HG03103 (cell line): ENCODE data around the gene LRMDA.

Experiments used
- ATAC-seq: cut with Tn5 transposase; IDR thresholded peaks from one replicate; pipeline ENCODE4 v1.9.1; 2021; ENCODE audit warnings: low read depth; ENCODE audit not compliant: unreplicated experiment

LRMDA gene

GRCh38 chr10:76252733-76253132 lies 821.3 kb downstream of the LRMDA start:
- ATAC-seq = no peak

- ATAC-seq = no peak
Observed at GRCh38 chr10:76255241-76255640, 823.8 kb downstream of the LRMDA start.

GRCh38 chr10:76257816-76258215 lies 826.4 kb downstream of the LRMDA start:
- no peak for ATAC-seq

DNA sequence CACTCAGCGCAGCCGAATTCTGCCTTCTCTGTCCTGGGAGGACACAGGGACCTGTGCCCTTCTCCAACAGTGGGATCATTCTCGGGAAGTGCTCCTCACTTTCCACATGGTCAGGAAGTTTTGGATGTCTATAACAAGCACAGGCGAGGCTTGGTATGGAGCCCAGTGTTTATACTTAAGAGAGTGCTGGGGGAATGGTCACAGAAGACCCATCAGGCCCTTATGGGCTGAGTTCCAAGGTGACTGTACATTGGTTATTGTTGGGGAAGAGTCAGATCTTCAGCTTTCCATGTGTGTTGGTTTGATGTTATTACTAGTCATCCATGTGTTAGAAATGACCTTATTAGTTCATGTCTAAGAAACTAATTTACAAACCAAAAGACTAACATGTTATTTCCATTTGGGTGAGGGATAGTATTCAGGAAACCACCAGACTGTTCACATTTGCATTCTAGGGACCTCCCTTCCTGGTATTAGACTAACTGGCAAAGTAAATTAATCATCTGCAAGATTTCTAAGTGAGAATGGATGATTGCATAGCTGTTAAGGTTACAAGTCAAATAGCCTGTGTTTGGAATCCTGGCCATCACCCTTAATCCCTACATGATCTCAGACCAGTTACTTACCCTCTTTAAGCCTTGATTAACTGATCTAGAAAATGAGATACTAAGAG lies 834.2 kb downstream of the LRMDA start:
- no peak for ATAC-seq

- ATAC-seq = no peak
Observed at GRCh38 chr10:76268530-76268929, 837.1 kb downstream of the LRMDA start.

DNA sequence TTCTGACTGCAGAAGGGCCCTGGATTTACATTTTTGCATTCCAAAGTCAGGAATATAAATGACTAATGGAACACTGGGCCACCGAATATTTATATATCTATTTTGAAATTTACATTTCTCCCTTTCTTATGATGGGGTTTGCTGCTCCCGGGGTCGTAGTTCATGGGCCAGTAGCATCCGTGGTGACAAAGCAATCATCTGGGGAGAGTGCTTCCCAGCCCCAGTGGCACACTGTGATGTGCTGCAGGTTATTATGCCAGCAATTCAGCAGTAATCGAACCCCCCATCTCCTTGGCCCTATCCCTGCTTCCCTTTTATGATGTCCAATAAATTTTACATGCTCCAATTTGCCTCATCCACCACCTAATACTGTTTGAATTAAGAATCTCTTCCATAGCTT lies 837.5 kb downstream of the LRMDA start:
- no peak for ATAC-seq

DNA sequence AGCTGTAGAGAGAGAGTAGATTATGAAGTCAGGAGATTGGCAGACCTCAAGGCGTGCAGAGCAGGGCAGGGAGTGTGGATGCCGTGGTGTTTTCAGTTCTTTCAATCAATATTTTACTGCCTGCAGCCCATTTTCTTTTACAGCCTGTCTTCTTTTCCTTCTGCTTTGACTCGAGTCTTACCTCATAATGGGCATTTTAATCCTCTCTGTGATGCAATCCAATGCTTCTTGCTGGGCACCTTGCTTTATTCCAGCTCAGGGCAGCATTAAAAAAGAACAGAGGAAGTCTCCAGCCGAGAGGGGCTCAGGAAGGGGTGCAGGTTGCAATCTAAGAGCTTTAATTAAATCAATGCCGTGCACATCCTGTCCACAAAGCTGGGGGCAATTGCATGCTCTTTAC lies 839.0 kb downstream of the LRMDA start:
- ATAC-seq = no peak

GRCh38 chr10:76274933-76275332 lies 843.5 kb downstream of the LRMDA start:
- ATAC-seq = no peak

- ATAC-seq = no peak
Observed at GRCh38 chr10:76278811-76279460, 847.5 kb downstream of the LRMDA start.

- no peak for ATAC-seq
Observed at GRCh38 chr10:76281659-76282058, 850.2 kb downstream of the LRMDA start.

- ATAC-seq = no peak
Observed at GRCh38 chr10:76282061-76283025, 850.9 kb downstream of the LRMDA start.

DNA sequence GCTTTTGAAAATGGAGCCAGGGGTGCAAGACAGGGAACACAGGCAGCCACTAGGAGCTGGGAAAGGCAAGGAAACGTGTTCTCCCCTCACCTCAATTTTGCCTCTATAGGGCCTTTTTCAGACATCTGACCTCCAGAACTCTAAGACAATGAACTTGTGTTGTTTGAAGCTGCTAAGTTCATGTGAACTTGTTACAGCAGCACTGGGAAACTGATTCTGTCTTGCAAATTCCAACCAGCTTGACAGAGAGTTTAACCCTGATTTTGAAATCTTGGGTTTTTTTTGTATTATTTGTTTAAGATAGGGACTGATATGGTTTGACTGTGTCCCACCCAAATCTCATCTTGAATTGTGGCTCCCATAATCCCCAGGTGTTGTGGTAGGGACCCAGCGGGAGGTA lies 852.9 kb downstream of the LRMDA start:
- ATAC-seq = no peak

DNA sequence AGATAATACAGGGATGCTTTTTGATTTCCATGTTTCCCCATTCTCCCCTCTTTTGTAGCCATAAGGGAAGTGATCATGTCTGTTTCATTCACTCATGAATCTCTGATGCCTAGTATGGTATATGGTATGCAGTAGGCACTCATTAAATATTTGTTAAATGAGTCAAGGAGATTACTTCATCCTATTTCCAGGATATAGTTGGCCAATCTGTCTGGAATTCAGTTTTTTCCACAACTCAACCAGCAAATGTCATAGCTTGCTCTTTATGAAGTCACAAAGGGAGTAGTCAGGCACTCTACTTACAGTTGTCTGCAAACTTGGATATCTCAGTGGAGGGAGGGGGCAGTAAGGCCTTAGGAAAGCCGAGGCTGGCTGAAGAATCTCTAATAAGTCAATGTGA lies 853.6 kb downstream of the LRMDA start:
- no peak for ATAC-seq

GRCh38 chr10:76285515-76285914 lies 854.1 kb downstream of the LRMDA start:
- no peak for ATAC-seq

DNA sequence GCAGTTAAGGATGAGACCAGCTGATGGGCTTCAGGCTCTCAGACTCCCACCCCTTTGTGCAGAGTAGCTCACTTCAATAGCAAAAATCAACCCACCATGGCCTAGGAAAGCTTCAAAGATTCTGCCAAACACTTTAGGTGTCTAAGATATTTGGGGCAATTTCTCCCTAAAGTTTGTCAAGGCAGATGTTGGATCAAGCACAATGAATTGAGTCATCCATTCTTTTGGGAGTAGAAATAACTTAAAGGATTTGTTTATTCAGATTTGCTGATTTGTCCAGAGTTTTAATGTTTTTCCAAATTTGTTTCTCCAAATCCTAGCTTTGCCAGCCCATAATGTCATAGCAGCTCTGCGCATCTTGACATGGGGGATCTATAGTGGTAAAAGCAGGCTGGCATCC lies 855.1 kb downstream of the LRMDA start:
- ATAC-seq = no peak

DNA sequence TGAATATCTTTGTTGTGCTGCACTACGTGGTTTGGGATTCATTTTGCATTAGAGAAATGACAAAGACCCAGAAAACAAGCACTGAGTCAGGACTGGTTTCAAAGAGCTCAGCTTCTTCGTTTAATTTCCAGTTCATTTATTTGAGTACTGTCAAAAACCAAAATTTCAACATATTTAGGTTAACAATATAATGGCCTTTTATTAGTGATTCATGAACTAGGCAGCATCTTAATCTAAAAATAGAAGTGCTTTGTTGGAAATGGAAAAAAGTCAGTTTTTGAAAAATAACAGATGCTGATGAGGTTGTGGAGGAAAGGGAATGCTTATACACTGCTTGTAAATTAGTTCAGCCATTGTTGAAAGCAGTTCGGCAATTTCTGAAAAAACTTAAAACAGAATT lies 856.4 kb downstream of the LRMDA start:
- no peak for ATAC-seq

DNA sequence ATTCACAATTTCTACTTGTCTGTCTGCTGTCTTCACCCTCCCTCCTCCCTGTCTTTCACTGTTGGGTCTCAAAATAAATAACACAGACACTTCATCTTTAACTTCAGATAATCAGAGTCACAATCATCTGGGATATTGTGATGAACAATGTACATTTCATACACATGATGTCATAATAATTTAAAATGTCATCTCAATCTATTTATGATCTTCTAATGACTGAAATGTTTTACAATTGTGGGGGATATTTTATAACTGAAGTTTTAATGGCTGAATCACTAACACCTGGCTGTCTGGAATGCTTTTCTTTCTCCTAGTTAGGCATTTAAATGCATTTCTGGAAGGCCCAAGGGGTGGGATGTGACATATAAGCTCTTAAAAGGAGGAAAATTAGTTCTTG lies 859.8 kb downstream of the LRMDA start:
- ATAC-seq = no peak

DNA sequence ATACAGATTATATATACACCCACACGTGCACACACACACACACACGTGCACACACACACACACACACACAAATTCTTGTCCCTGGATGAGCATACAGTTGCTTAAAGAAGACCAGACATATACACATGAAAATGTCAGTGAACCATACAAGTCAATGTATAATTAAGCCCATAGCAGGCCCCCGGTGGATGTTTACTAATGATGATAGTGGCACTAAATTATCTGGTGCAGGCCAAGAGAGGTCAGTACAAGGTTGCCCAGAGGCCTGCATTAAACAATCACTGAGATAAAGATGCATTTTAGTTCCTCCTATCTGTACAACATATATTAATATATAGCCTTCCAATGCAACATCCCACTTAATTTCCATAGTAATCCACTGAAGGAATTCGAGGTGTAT lies 860.5 kb downstream of the LRMDA start:
- no peak for ATAC-seq

DNA sequence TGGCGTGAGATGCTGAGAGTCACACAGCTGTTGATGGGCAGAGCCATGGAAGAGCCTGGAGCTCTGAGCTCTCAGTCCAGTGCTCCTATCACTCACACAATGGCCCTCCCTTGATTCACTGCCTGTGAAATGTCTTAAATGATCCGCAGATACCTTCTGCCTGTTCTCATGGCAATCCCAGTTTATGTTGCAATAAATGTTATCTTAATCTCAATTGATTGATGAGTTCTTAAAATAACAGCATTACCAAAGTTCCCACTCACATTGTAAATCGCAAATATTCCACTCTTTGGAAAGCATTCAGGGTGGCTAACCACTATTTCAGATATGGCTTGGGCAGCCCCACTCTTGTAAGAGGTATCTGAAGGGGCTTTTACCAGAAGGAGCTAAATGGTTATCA lies 865.5 kb downstream of the LRMDA start:
- no peak for ATAC-seq

GRCh38 chr10:76297358-76297757 lies 865.9 kb downstream of the LRMDA start:
- ATAC-seq = no peak

- no peak for ATAC-seq
Observed at GRCh38 chr10:76297780-76298281, 866.4 kb downstream of the LRMDA start.
